Hypothalamus (tissue), 51 donors: ENCODE results near the gene COA7.
"Not testable (repeated sequence)": the region's sequence is repeated elsewhere in the genome, so short reads cannot be mapped to it uniquely, and the experiment has no call there.

ENCODE experiments used
- DNase-seq, 51 donors: peaks; one replicate each; lab custom pipeline; 2025; lab: John Stamatoyannopoulos, UW

COA7 gene

GRCh38 chr1:52697795-52698674, at the start of gene COA7:
Gene COA7, minus strand, starts transcription at chr1:52698347. Its CDS starts 21 bp downstream, at chr1:52698326.
- DNase-seq = peak; percentile 51 to 93 (median 81)

DNA sequence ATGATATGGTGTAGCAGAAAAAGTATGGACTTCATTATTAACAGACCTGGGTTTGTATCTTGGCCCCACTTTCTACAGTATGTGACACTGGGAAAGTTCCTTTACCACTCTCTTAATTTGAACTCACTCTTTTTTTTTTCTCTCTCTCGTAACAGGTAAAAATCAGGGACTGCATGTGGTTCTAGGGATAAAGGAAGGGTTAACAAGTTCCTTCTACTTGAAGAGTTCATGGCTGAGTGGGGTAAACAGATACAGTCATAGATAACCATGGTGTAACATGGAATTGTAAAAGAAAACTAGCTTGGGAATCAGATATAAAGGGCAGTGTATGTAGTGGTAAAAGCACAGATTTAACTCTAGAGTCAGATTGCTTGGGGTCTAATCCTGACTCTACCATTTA, 49.3 kb upstream of the COA7 start:
- no peak for DNase-seq

- DNase-seq = no peak
These were observed 48.0 kb upstream of the COA7 start for GRCh38 chr1:52746189-52746588.

DNA sequence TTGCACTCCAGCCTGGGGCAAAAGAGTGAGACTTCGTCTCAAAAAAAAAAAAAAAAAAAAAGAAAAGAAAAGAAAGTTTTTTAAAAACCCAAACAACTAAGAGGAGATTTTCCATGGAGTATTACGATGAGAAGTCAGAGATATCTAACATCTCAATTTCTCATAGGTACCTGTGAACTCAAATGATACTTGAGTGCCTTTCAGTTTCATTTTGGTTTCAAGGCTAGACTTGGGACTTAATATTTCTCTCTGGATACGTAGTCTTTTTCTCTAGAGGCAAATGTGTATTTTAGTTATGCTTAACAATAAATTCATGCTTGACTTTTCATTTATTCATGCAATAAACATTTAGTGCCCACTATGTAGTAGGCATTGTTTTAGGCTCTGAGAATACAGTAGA, 43.1 kb upstream of the COA7 start:
- no peak for DNase-seq

- DNase-seq = no peak
These were observed 41.7 kb upstream of the COA7 start for GRCh38 chr1:52739699-52740467.

DNA sequence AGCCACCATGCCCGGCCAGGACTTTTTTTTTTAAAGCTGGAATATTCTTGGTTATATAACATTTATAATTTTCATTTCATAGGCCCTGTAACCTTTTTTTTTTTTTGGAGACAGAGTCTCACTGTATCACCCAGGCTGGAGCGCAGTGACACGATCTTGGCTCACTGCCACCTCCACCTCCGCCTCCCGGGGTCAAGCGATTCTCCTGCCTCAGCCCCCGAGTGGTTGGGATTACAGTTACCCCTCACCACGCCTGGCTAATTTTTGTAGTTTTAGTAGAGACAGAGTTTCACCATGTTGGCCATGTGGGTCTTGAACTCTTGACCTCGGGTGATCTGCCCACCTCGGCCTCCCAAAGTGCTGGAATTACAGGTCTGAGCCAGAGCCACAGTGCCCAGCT, 40.7 kb upstream of the COA7 start:
- no peak for DNase-seq

DNA sequence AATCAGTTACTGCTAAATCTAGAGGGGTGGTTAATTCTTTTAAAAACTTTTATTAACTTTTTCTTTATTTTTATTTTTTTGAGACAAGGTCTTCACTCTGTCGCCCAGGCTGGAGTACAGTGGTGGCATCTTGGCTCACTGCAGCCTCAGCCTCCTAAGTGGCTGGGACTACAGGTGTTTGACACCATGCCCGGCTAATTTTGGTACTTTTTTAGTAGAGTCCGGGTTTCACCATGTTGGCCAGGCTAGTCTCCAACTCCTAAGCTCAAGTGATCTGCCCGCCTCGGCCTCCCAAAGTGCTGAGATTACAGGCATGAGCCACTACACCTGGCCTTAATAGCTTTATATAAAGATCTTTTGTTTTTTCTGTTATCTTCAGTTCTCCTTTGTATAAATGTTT, 40.0 kb upstream of the COA7 start:
- DNase-seq = no peak

GRCh38 chr1:52735371-52735770, 37.2 kb upstream of the COA7 start:
- not testable (repeated sequence) for DNase-seq

- DNase-seq = no peak
These were observed 35.2 kb upstream of the COA7 start for GRCh38 chr1:52733368-52733767.

DNA sequence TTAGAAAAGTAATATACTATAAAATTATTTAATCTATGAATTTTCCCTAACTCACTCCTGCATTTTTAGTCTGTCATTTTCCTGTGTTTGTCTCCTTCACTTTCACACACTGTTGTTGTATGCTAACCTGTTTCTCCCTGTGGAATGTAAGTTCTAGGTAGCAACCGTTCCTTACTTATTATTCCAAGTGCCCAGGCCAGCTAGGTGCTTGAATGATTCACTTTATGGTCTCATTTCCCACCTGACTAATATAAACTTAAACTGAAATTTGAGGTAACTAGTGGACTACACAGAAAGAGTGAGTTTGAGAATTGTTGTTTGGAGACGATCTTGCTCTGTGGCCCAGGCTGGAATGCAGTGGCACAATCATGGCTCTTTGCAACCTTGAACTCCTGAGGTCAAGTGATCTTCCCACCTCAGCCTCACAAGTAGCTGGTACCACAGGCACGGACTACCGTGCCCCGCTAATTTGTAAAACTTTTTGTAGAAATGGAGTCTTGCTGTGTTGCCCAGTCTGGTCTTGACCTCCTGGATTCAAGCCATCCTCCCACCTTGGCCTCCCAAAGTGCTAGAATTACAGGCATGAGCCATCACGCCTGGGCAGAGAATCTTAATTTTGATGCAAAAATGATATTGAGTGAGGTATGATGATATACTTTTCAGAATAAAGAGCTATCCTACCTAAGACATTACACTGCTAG, 30.0 kb upstream of the COA7 start:
- DNase-seq = no peak

DNA sequence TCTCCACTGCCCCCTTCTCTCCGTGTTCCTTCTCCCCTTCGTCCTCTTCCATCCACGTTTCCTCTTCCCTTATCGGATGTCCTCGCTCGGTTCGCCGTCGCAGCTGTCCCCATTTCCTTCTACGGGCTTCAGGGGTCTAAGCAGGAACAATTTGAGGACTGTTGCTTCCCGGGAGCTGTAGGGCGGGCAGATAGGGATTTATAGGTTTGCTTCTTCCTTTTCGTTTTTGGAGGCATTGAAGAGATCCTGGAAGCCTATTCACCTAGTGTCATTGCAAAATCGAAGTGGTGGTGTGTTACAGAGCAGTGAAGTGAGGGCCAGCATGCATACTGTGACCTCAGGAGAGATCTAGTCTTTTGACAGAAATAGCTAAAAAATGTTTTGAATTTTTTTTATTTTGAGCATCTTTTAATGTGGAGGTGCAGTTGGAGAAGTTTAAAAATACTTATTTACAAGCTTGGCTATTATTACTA, 29.0 kb upstream of the COA7 start:
- peak in 8 of 51 donors; percentile 3 to 41 (median 12) for DNase-seq

GRCh38 chr1:52726265-52727113, 28.3 kb upstream of the COA7 start, which contains the start of gene ZYG11B:
Gene ZYG11B, plus strand, starts transcription at chr1:52726453. Its CDS starts 201 bp downstream, at chr1:52726654.
- DNase-seq = peak; percentile 53 to 95 (median 85)

GRCh38 chr1:52725903-52726264, 27.7 kb upstream of the COA7 start:
- DNase-seq = no peak

- no peak for DNase-seq
These were observed 25.1 kb upstream of the COA7 start for GRCh38 chr1:52723260-52723659.

DNA sequence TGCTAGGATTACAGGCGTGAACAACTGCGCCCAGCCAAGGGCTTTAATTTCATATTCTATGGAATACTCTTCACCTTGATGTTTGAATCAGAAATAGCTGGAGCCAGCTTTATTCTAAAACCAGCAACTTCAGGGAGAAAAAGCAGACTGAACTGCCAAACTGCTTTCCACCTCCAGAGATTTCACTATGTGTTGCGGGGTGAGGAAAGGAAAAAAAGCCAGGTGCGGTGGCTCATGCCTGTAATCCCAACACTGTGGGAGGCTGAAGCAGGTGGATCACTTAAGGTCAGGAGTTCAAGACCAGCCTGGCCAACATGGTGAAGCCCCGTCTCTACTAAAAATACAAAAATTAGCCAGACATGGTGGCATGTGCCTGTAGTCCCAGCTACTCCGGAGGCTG, 17.1 kb upstream of the COA7 start:
- DNase-seq = not testable (repeated sequence)

DNA sequence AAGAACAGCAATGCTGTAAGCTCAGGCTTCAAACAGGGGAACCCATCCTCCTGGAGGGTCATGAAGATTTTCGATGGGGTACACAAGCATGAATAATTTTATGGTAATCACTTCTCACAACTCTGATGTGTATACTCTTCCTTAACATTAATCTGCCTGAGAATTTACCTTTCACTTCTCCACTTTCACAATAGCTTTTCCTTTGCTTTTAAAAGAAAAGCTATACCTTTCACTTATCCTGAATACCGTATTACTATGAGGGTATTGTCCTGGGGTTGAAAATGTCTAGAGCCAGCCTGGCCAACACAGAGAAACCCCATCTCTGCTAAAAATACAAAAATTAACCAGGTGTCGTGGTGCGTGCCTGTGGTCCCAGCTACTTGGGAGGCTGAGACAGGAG, 15.4 kb upstream of the COA7 start:
- no peak for DNase-seq

DNA sequence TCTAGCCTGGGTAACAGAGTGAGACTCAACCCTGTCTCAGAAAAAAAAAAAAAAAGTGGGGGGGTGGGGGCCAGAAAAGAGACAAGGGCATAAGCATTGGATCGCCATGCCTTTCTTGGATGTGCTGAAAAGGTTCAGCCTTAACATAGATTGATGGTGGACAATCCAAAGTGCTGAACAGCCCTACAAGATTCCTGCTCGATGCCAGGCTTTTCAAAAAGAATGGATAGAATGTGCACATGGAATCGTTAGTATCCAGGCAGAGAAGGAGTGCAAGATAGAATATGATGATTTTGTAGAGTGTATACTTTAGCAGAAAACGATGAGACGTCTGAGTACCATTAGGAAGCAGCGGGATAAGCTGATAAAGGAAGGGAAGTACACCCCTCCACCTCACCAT, 10.9 kb upstream of the COA7 start:
- DNase-seq = no peak

DNA sequence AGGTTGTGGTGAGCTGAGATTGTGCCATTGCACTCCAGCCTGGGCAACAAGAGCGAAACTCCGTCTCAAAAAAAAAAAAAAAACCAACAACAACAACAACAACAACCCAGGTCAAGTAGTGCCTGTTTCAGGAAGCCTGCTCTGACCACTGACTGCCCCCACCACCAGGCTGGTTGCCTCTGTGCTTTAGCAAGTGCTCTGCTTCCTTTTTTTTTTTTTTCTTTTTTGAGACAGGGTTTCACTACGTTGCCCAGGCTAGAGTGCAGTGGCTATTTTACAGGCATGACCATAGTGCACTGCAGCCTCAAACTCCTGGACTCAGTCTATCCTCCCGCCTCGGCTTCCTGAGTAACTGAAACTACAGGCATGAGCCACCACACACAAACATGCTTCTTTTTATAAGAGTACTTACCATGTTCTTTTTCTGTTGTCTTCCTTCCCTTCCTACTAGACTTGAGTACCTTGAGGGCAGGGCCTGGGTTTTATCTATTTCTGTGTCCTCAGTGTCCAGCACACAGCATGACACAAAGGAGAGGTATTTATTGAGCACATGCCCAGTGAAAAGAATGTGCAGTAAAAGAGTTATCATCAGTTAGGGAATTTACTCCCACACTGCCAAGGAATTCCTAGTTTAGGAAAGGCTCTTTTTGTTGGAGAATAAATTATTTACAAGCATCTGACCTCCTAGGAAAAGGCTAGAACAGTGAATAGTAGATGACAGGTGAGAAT, 9.9 kb upstream of the COA7 start:
- no peak for DNase-seq
